Calu3 (cell line): ENCODE results near the gene SPOCK2. TPM values are rescaled to one million over a fixed set of nuclear protein-coding genes. Genes with fewer than 3 reads are reported as not detected.

ENCODE experiments used
- BruUV-seq: library from RNA; stranded (reverse); fragments of 400-500 nt; replicated peaks from 2 replicates; lab custom pipeline; 2021; lab: Mats Ljungman, UMichigan
- CTCF ChIA-PET: fragments of 300-600 bp; sonication (Branson Sonifier 250); formaldehyde crosslinking; loops from one replicate; lab custom pipeline; 2022; ENCODE audit warnings: antibody characterized with exemption; lab: Charles Lee
- DNase-seq: peaks from one replicate; pipeline ENCODE4 v3.0.0; 2022
- H3K27ac Mint-ChIP-seq: one replicate; pipeline ENCODE4 v1.8.0; 2022; ENCODE audit warnings: mixed read lengths; ENCODE audit not compliant: unreplicated experiment
- H3K27me3 Mint-ChIP-seq: one replicate; pipeline ENCODE4 v1.8.0; 2022; ENCODE audit warnings: mixed read lengths; ENCODE audit not compliant: unreplicated experiment
- H3K36me3 Mint-ChIP-seq: one replicate; pipeline ENCODE4 v1.8.0; 2022; ENCODE audit warnings: mild to moderate bottlenecking, moderate library complexity, mixed read lengths; ENCODE audit not compliant: insufficient read depth, unreplicated experiment
- H3K4me1 Mint-ChIP-seq: one replicate; pipeline ENCODE4 v1.8.0; 2022; ENCODE audit warnings: mild to moderate bottlenecking, low read depth, mixed read lengths; ENCODE audit not compliant: unreplicated experiment
- H3K4me3 Mint-ChIP-seq: one replicate; pipeline ENCODE4 v1.8.0; 2022; ENCODE audit warnings: mild to moderate bottlenecking, low read depth, moderate library complexity, mixed read lengths; ENCODE audit not compliant: unreplicated experiment
- H3K9me3 Mint-ChIP-seq: one replicate; pipeline ENCODE4 v1.8.0; 2022; ENCODE audit warnings: low read depth, mixed read lengths; ENCODE audit not compliant: unreplicated experiment
- intact Hi-C: fragments of 100-400 bp; cut with micrococcal nuclease; formaldehyde crosslinking; loops from one replicate; pipeline ENCODE4 v1.10.0; 2022; ENCODE audit not compliant: unreplicated experiment
- total RNA-seq: library from RNA; stranded (reverse); gene quantifications from 2 replicates; pipeline ENCODE4 v1.2.3, GENCODE V29; 2022
- TF ChIP-seq, protein P1 (sequence below): fragments of 200-600 bp; IDR thresholded peaks from one replicate; pipeline ENCODE4 v1.8.0; 2022; ENCODE audit warnings: antibody characterized with exemption; ENCODE audit not compliant: unreplicated experiment

The SPOCK2 gene
- total RNA-seq, 1 experiment from 2014 or later = 162 TPM

- CTCF ChIA-PET = interaction anchor here (0.6 to 1.5 kb wide), 6 partner anchors 59 to 411 kb away, joined by 3 to 5 read pairs (median 3); no protein-coding TSS in a partner anchor
- TSS peak; percentile 93 for BruUV-seq
- H3K27me3 Mint-ChIP-seq = no peaks in the 10 kb centered on the region
- H3K4me1 Mint-ChIP-seq = peaks cover 72% of the 10 kb centered on the region
- DNase-seq = peak; percentile 48
- TF ChIP-seq, protein P1, sequence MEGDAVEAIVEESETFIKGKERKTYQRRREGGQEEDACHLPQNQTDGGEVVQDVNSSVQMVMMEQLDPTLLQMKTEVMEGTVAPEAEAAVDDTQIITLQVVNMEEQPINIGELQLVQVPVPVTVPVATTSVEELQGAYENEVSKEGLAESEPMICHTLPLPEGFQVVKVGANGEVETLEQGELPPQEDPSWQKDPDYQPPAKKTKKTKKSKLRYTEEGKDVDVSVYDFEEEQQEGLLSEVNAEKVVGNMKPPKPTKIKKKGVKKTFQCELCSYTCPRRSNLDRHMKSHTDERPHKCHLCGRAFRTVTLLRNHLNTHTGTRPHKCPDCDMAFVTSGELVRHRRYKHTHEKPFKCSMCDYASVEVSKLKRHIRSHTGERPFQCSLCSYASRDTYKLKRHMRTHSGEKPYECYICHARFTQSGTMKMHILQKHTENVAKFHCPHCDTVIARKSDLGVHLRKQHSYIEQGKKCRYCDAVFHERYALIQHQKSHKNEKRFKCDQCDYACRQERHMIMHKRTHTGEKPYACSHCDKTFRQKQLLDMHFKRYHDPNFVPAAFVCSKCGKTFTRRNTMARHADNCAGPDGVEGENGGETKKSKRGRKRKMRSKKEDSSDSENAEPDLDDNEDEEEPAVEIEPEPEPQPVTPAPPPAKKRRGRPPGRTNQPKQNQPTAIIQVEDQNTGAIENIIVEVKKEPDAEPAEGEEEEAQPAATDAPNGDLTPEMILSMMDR = no peak
- intact Hi-C loops = no loop called here
- peak overlapping the region; percentile 74 for H3K27ac Mint-ChIP-seq
- H3K36me3 Mint-ChIP-seq = peaks cover 34% of the 10 kb centered on the region
- no peak overlapping the region for H3K4me3 Mint-ChIP-seq
- no peaks in the 10 kb centered on the region for H3K9me3 Mint-ChIP-seq
Observed at GRCh38 chr10:72107325-72108003, 19.1 kb upstream of the SPOCK2 start.

DNA sequence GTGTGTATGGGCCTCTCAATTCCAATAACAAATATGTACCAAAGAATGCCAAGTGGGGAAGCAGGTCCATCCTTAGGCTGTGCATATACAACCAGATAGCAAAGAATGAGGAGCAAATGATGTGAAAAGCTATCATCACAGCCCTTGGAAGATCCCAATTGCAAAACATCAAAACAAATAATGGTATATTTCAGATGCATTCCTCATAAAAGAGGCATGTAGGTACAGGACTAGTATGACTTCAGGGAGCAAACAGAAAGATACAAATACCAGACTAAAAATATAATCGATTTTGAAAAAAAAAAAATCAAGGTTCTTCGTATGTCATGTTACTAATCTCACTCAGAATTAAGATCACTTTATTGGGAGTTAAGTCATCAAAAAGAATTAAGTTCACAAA lies 18.5 kb upstream of the SPOCK2 start:
- no peaks in the 10 kb centered on the region for H3K27me3 Mint-ChIP-seq
- no peak overlapping the region for H3K4me3 Mint-ChIP-seq
- CTCF ChIA-PET = interaction anchor here (1.1 kb wide), 1 partner anchor 58 kb away, joined by 3 read pairs; no protein-coding TSS in a partner anchor
- peak overlapping the region; percentile 74 for H3K27ac Mint-ChIP-seq
- H3K4me1 Mint-ChIP-seq = peaks cover 72% of the 10 kb centered on the region
- H3K9me3 Mint-ChIP-seq = no peaks in the 10 kb centered on the region
- no peak for DNase-seq
- BruUV-seq = TSS peak; percentile 93
- peaks cover 31% of the 10 kb centered on the region for H3K36me3 Mint-ChIP-seq
- intact Hi-C loops = no loop called here
- TF ChIP-seq, protein P1 = no peak

DNA sequence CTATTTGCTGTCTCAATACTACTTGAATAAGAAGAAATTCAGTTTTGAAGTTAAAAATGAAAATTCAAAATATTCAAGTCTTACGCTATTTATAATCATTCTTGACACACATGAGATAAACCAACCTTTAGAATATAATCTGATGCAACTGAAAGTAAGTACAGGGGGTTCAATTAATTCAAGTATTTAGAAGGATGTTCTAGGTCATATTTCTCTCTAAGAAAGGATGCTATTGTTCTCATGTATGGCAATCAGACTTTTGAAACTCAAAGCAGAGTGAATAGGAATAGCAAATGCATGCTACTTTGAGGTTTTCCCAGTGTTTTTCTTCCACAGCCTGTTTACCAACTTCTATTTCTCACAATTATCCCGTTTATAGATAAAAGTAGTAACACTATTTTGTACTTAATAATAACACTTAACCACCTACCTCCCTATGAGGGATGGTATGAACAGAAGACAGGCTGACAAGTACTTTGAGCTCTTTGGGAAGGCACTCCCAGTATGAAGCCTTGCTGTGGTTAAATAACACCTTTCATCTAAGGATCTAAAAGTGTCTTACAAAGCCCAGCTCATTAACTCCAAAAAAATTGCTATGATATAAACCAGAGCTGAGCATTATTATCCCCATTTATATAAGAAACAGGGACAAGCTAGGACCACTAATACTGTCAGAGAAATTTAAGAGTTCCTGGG lies 18.0 kb upstream of the SPOCK2 start:
- Mint-ChIP-seq H3K4me1 (peaks cover 78% of the 10 kb centered on the region), H3K4me3 (no peak overlapping the region), H3K36me3 (peaks cover 28% of the 10 kb centered on the region), H3K9me3 (no peaks in the 10 kb centered on the region), H3K27ac (peak overlapping the region; percentile 74), H3K27me3 (no peaks in the 10 kb centered on the region)
- CTCF ChIA-PET = interaction anchor here (1.1 kb wide), 1 partner anchor 57 kb away, joined by 3 read pairs; no protein-coding TSS in a partner anchor
- intact Hi-C loops = no loop called here
- BruUV-seq = no TSS peak
- DNase-seq = no peak
- TF ChIP-seq, protein P1 = no peak

DNA sequence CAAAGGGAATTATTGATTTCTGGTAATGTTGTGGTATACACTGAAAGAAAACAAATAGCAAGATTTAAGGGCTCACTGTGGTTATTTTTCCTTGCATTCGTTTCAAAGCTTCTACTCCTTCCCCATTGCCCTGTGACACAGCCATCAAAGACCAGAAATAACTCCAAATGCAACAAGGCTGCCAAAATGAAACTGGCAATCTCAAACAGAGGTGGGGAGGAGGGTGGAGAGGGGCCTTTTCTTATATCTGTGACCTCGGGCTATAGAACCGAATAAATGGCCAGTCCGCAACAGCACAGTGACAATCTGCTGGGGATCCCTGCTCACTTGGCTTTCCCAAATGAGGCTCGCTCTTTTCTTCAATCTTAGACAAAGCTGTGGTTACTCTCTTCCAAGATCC lies 17.4 kb upstream of the SPOCK2 start:
- peak overlapping the region; percentile 74 for H3K27ac Mint-ChIP-seq

More for the DNA sequence above, 17.4 kb upstream of the SPOCK2 start:
- H3K4me3 Mint-ChIP-seq = no peak overlapping the region
- TF ChIP-seq, protein P1 = no peak
- H3K4me1 Mint-ChIP-seq = peaks cover 84% of the 10 kb centered on the region
- H3K27me3 Mint-ChIP-seq = no peaks in the 10 kb centered on the region
- H3K36me3 Mint-ChIP-seq = peaks cover 28% of the 10 kb centered on the region
- no TSS peak for BruUV-seq
- no peak for DNase-seq
- H3K9me3 Mint-ChIP-seq = no peaks in the 10 kb centered on the region
- intact Hi-C loops = no loop called here
- CTCF ChIA-PET = no interaction called here
